Measurements from ENCODE around the gene RHOH. TPM values are rescaled to one million over a fixed set of nuclear protein-coding genes. Genes with fewer than 3 reads are reported as not detected.
A peak's percentile ranks its signal among the peaks of the same experiment; 100 is the strongest.
"Not testable (repeated sequence)": the region's sequence is repeated elsewhere in the genome, so short reads cannot be mapped to it uniquely, and the experiment has no call there.

Gene RHOH, protein sequence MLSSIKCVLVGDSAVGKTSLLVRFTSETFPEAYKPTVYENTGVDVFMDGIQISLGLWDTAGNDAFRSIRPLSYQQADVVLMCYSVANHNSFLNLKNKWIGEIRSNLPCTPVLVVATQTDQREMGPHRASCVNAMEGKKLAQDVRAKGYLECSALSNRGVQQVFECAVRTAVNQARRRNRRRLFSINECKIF
- polyA plus RNA-seq (2013, experiment 1 of 2) = 5.0 TPM
- polyA plus RNA-seq (2013, experiment 2 of 2) = 2.4 TPM

DNA sequence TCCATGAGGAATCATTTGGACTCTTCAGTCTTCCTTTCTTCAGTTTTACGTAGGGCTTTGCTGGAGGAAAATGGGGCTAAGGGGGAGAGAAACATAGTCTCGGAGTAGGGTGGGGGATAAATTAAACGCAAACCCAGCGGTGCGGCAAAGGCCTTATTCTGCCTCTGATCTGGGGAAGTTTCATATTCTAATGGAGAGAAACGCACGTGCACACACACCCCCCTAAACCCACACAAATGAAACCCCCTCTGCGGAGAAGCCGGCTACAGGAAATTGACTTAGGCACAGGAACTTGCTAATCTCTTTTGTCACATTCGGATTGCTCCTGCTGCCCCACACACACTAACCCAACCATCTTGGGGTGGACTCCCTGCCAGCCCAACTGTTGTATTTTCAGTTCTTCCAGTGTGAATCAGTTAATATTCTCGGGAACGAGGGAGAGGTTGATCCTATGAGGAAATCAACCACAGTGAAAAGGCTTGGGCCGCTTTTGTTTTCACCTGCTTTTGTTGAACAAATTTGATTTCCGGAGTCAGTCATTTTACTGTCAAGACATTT is at the start of gene RHOH:
TSS of gene RHOH (plus strand) at position 308 of the 558 bp plus-strand sequence. CDS start 46,356 bp downstream, outside the sequence.
- Histone ChIP-seq H3K27me3 (ENCODE audit: insufficient read depth, low read length) (no peaks in the 10 kb centered on the region), H3K27ac (ENCODE audit: low read depth, low read length) (peak within 1 kb of the TSS; percentile 64), H3K4me3 (ENCODE audit: low read length) (peak within 1 kb of the TSS; percentile 43), H3K9ac (ENCODE audit: low read depth, low read length) (peak within 1 kb of the TSS; percentile 62), H3K9me3 (ENCODE audit: insufficient read depth, low read depth, low read length) (no peaks in the 10 kb centered on the region), H3K4me1 (ENCODE audit: insufficient read depth, low read length) (peaks cover 58% of the 10 kb centered on the region), H3K36me3 (ENCODE audit: insufficient read depth, low read length) (no peaks in the 10 kb centered on the region)
- WGBS = 31% methylated on average over 14 of the region's 14 CpGs

DNA sequence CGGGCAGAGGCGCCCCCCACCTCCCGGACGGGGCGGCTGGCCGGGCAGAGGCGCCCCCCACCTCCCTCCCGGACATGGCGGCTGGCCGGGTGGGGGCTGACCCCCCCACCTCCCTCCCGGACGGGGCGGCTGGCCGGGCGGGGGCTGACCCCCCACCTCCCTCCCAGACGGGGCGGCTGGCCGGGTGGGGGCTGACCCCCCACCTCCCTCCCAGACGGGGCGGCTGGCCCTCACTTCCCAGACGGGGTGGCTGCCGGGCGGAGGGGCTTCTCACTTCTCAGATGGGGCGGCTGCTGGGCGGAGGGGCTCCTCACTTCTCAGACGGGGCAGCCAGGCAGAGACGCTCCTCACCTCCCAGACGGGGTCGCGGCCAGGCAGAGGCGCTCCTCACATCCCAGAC is 49.3 kb upstream of the RHOH start:
- H3K4me3 ChIP-seq (ENCODE audit: low read length); H3K9ac ChIP-seq (ENCODE audit: low read depth, low read length); H3K27me3 ChIP-seq (ENCODE audit: insufficient read depth, low read length); H3K27ac ChIP-seq (ENCODE audit: low read depth, low read length); H3K4me1 ChIP-seq (ENCODE audit: insufficient read depth, low read length): not testable (repeated sequence)
- WGBS = 96% methylated on average over 28 of the region's 31 CpGs
- Histone ChIP-seq H3K9me3 (ENCODE audit: insufficient read depth, low read depth, low read length) (peaks cover 26% of the 10 kb centered on the region), H3K36me3 (ENCODE audit: insufficient read depth, low read length) (peaks cover 72% of the 10 kb centered on the region)

DNA sequence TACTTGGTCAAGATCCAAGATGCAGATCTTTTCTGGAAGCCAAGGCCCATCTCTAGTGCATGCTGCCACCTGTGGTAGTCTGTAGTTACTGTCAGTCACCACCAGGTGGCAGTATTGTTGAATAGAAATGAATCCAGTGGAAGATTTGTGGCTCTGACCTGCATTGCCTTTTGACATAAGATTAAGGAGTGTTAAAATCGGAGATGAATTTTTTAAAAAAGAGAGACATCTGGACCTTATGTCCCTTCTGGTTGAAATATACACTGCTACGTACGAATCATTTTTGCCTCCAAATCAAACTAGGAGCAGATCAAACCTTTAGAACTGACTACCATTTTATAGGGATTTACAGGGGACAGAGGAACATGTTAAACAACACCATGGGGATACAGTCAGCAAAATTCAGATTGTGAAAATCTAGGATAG is 46.9 kb upstream of the RHOH start:
- no peaks in the 10 kb centered on the region for H3K4me1 ChIP-seq (ENCODE audit: insufficient read depth, low read length)
- H3K27ac ChIP-seq (ENCODE audit: low read depth, low read length) = no peak overlapping the region
- WGBS = 94% methylated on average over 3 of the region's 3 CpGs
- no peak overlapping the region for H3K4me3 ChIP-seq (ENCODE audit: low read length)
- H3K27me3 ChIP-seq (ENCODE audit: insufficient read depth, low read length) = no peaks in the 10 kb centered on the region
- H3K9ac ChIP-seq (ENCODE audit: low read depth, low read length) = no peak overlapping the region
- peaks cover 26% of the 10 kb centered on the region for H3K9me3 ChIP-seq (ENCODE audit: insufficient read depth, low read depth, low read length)
- peaks cover 71% of the 10 kb centered on the region for H3K36me3 ChIP-seq (ENCODE audit: insufficient read depth, low read length)

DNA sequence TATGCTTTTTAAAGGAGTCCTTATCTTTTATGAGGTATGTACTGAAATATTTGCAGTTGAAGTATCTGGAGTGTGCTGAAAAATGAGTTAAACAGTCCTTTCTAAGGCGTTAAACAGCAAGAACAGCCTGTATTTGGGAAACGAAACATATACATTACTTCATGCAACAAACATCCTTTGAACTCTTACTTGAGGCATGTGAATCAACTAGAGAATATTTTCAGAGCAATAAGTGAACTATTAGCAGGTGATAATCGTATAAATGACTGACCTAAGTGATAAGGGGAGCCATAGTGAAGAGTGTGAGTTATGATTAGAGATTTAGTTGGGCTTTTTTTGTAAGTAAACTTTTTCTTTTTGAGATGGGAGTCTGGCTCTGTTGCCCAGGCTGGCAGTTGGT is 45.9 kb upstream of the RHOH start:
- Histone ChIP-seq H3K4me3 (ENCODE audit: low read length) (no peak overlapping the region), H3K9me3 (ENCODE audit: insufficient read depth, low read depth, low read length) (peaks cover 24% of the 10 kb centered on the region), H3K36me3 (ENCODE audit: insufficient read depth, low read length) (peaks cover 67% of the 10 kb centered on the region), H3K27ac (ENCODE audit: low read depth, low read length) (no peak overlapping the region), H3K9ac (ENCODE audit: low read depth, low read length) (no peak overlapping the region), H3K27me3 (ENCODE audit: insufficient read depth, low read length) (no peaks in the 10 kb centered on the region), H3K4me1 (ENCODE audit: insufficient read depth, low read length) (no peaks in the 10 kb centered on the region)
- WGBS = 94% methylated on average over 3 of the region's 3 CpGs

DNA sequence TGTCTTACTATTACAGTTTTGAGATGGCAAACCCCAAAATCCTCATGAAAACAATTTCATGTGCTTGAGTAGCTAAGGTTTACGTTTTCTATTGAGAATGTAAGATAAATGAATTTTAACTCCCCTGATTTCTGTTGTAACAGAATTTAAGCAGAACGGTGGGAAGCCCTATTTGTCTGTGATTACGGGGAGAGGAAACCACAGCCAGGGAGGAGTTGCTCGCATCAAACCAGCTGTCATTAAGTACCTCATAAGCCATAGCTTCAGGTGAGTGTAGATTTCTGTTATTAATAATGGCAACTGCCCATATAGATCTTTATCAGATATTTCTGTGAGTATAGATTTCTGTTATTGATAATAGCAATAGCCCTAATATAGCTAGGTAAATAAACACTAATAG is 44.2 kb upstream of the RHOH start:
- Histone ChIP-seq H3K9me3 (ENCODE audit: insufficient read depth, low read depth, low read length) (peaks cover 17% of the 10 kb centered on the region), H3K27ac (ENCODE audit: low read depth, low read length) (no peak overlapping the region), H3K4me1 (ENCODE audit: insufficient read depth, low read length) (no peaks in the 10 kb centered on the region), H3K9ac (ENCODE audit: low read depth, low read length) (no peak overlapping the region), H3K27me3 (ENCODE audit: insufficient read depth, low read length) (no peaks in the 10 kb centered on the region), H3K4me3 (ENCODE audit: low read length) (no peak overlapping the region), H3K36me3 (ENCODE audit: insufficient read depth, low read length) (peaks cover 65% of the 10 kb centered on the region)
- 98% methylated on average over 4 of the region's 4 CpGs for WGBS

DNA sequence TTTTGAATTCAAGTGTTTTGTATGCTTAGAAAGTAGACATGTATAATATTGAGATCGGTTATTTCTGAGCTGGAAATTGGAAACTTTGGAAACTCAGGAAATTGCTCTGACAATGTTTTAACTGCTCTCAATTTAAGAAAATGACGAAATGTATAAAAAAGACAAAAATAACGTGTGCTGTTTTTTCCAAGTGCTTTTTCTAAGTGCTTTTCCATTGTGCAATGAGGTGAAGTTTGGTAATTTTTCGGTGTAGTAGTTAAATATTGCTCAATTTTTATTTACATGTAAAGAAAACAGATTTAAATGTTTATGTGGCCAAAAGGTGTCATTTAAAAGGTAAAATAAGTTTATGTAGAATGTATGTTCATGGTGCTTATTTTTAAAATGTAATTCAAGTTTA is 39.4 kb upstream of the RHOH start:
- peaks cover 38% of the 10 kb centered on the region for H3K36me3 ChIP-seq (ENCODE audit: insufficient read depth, low read length)
- no peaks in the 10 kb centered on the region for H3K4me1 ChIP-seq (ENCODE audit: insufficient read depth, low read length)
- H3K9me3 ChIP-seq (ENCODE audit: insufficient read depth, low read depth, low read length) = no peaks in the 10 kb centered on the region
- H3K27me3 ChIP-seq (ENCODE audit: insufficient read depth, low read length) = no peaks in the 10 kb centered on the region
- WGBS = 92% methylated on average over 4 of the region's 4 CpGs
- H3K27ac ChIP-seq (ENCODE audit: low read depth, low read length) = no peak overlapping the region
- no peak overlapping the region for H3K4me3 ChIP-seq (ENCODE audit: low read length)
- H3K9ac ChIP-seq (ENCODE audit: low read depth, low read length) = no peak overlapping the region

DNA sequence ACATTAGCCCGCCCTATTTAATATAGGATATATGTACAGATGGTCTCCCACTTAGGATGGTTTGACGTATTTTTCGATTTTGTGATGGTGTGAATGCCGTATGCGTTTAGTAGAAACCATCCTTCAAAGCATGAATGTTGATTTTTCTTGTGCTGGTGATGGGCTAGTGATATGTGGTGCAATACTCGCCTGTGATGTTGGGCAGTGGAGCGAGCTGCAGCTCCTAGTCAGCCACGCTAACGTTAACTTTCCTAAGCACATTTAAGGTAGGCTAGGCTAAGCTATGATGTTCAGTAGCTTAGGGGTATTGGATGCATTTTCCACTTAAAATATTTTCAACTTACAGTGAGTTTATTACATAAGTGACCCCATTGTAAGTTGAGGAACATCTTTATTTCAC is 36.6 kb upstream of the RHOH start:
- no peak overlapping the region for H3K4me3 ChIP-seq (ENCODE audit: low read length)

DNA sequence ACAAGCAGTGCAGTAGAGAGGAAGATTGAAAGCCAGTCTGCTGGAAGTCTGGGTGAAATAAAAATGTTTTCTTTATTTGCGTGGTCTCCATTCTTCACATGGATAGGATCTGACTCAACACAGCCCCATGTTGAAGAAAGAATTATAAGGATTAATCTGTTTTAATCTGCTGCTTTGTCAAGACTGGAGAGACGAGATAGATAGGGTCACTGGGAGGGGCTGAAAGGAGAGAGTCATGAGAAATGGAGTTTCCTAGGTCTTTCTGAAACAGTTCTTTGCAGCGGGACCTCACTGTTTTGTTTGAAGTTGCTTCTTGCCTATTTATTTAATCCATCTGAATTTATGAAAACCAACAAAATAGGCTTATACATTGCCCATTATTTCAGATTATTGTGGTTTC is 32.4 kb upstream of the RHOH start:
- 92% methylated on average over 3 of the region's 3 CpGs for WGBS

More for the DNA sequence above, 36.6 kb upstream of the RHOH start:
- H3K9ac ChIP-seq (ENCODE audit: low read depth, low read length) = no peak overlapping the region
- H3K9me3 ChIP-seq (ENCODE audit: insufficient read depth, low read depth, low read length) = no peaks in the 10 kb centered on the region
- H3K27me3 ChIP-seq (ENCODE audit: insufficient read depth, low read length) = no peaks in the 10 kb centered on the region
- 95% methylated on average over 9 of the region's 9 CpGs for WGBS
- H3K36me3 ChIP-seq (ENCODE audit: insufficient read depth, low read length) = peaks cover 15% of the 10 kb centered on the region; the same call in 1 of the 2 replicates
- H3K27ac ChIP-seq (ENCODE audit: low read depth, low read length) = no peak overlapping the region
- H3K4me1 ChIP-seq (ENCODE audit: insufficient read depth, low read length) = peaks cover 3% of the 10 kb centered on the region; the same call in 1 of the 2 replicates

DNA sequence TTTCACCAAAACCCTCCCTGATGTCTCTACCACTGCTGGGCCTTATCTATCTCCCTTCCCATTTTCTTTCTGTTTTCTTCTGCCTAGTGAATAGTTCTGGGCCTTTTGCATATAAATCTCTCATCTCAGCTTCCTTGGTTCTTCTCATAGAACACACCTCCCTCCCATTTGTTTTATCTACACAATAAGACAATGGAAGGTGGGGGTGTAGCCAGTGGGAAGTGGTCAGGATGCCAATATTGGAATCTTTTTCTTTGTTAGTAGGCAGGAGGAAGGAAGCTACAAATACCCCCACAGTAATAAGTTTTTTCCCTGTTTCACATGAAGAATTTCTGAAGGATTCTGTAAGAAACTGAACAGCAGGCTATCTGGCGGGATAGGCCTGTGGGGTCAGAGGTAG is 30.9 kb upstream of the RHOH start:
- 100% methylated on average over 1 of the region's 1 CpG for WGBS
- Histone ChIP-seq H3K27me3 (ENCODE audit: insufficient read depth, low read length) (no peaks in the 10 kb centered on the region), H3K27ac (ENCODE audit: low read depth, low read length) (no peak overlapping the region), H3K4me3 (ENCODE audit: low read length) (no peak overlapping the region), H3K36me3 (ENCODE audit: insufficient read depth, low read length) (peaks cover 8% of the 10 kb centered on the region; the same call in 1 of the 2 replicates), H3K9ac (ENCODE audit: low read depth, low read length) (no peak overlapping the region), H3K9me3 (ENCODE audit: insufficient read depth, low read depth, low read length) (peaks cover 7% of the 10 kb centered on the region; the same call in 1 of the 2 replicates), H3K4me1 (ENCODE audit: insufficient read depth, low read length) (peaks cover 3% of the 10 kb centered on the region; the same call in 1 of the 2 replicates)

More for the DNA sequence above, 32.4 kb upstream of the RHOH start:
- Histone ChIP-seq H3K27ac (ENCODE audit: low read depth, low read length) (no peak overlapping the region), H3K4me1 (ENCODE audit: insufficient read depth, low read length) (peaks cover 3% of the 10 kb centered on the region; the same call in 1 of the 2 replicates), H3K9me3 (ENCODE audit: insufficient read depth, low read depth, low read length) (peaks cover 7% of the 10 kb centered on the region; the same call in 1 of the 2 replicates), H3K9ac (ENCODE audit: low read depth, low read length) (no peak overlapping the region), H3K27me3 (ENCODE audit: insufficient read depth, low read length) (no peaks in the 10 kb centered on the region), H3K4me3 (ENCODE audit: low read length) (no peak overlapping the region), H3K36me3 (ENCODE audit: insufficient read depth, low read length) (peaks cover 9% of the 10 kb centered on the region; the same call in 1 of the 2 replicates)

DNA sequence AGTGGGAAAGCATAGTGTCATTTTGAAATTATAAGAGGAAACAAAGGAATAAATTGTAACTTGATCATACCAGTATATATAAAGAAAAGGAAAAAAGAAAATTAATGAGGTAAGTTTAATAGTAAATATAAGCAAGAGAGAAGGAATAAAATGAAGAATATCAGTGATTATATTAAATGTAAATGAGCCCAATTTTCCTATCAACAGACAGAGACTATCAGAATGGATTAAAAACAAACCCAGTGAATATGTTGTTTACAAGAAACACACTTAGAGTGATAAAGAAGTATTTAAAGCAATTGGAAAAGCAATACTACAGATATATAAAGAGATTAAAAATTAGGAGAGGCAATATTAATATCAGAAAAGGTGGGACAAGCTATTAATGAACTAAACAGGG is 28.8 kb upstream of the RHOH start:
- Histone ChIP-seq H3K27ac (ENCODE audit: low read depth, low read length) (no peak overlapping the region), H3K36me3 (ENCODE audit: insufficient read depth, low read length) (peaks cover 4% of the 10 kb centered on the region; the same call in 1 of the 2 replicates), H3K9ac (ENCODE audit: low read depth, low read length) (no peak overlapping the region), H3K4me3 (ENCODE audit: low read length) (no peak overlapping the region), H3K9me3 (ENCODE audit: insufficient read depth, low read depth, low read length) (peaks cover 7% of the 10 kb centered on the region; the same call in 1 of the 2 replicates), H3K4me1 (ENCODE audit: insufficient read depth, low read length) (peaks cover 3% of the 10 kb centered on the region; the same call in 1 of the 2 replicates), H3K27me3 (ENCODE audit: insufficient read depth, low read length) (no peaks in the 10 kb centered on the region)

DNA sequence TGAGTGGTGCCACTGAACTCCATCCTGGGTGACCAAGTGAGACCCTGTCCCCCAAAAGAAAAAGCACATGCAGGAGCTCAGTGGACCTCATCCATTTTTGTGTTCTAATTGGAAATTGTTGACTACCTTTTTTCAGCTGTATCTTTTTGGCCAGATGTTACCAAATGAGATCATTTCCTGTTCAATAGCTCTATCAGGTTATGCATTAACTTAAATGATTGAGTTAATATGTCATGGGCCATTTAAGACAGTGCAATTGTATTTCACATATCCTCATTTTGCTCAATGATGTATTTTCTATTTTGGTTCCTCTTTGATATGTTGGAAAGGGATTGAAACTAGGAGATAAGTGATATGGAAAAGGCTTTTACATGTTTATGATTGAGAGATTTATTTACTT is 26.2 kb upstream of the RHOH start:
- H3K9me3 ChIP-seq (ENCODE audit: insufficient read depth, low read depth, low read length) = peaks cover 7% of the 10 kb centered on the region; the same call in 1 of the 2 replicates
- H3K27ac ChIP-seq (ENCODE audit: low read depth, low read length) = no peak overlapping the region
- H3K9ac ChIP-seq (ENCODE audit: low read depth, low read length) = no peak overlapping the region
- no peaks in the 10 kb centered on the region for H3K4me1 ChIP-seq (ENCODE audit: insufficient read depth, low read length)
- H3K27me3 ChIP-seq (ENCODE audit: insufficient read depth, low read length) = no peaks in the 10 kb centered on the region
- no peak overlapping the region for H3K4me3 ChIP-seq (ENCODE audit: low read length)
- H3K36me3 ChIP-seq (ENCODE audit: insufficient read depth, low read length) = peaks cover 4% of the 10 kb centered on the region; the same call in 1 of the 2 replicates
